IgD-negative memory B cell (primary cell): ENCODE data around the gene EXOC2. TPM values are rescaled to one million over a fixed set of nuclear protein-coding genes. Genes with fewer than 3 reads are reported as not detected.
"Not testable (repeated sequence)": the region's sequence is repeated elsewhere in the genome, so short reads cannot be mapped to it uniquely, and the experiment has no call there.

Experiments used
- H3K27ac Mint-ChIP-seq, 3 donors: one replicate each; pipeline ENCODE4 v1.8.0; 2020 to 2022; ENCODE audit warnings: mild to moderate bottlenecking in 3 of 3, mixed read lengths in 3 of 3, moderate library complexity in 1 of 3
- H3K27me3 Mint-ChIP-seq: one replicate; pipeline ENCODE4 v1.8.0; 2021; ENCODE audit warnings: mixed read lengths
- H3K36me3 Mint-ChIP-seq: one replicate; pipeline ENCODE4 v1.8.0; 2020; ENCODE audit warnings: mild to moderate bottlenecking, mixed read lengths
- H3K4me1 Mint-ChIP-seq, 3 donors: one replicate each; pipeline ENCODE4 v1.8.0; 2020 to 2022; ENCODE audit warnings: mixed read lengths in 3 of 3, mild to moderate bottlenecking in 1 of 3
- H3K4me3 Mint-ChIP-seq, 4 donors: one replicate each; pipeline ENCODE4 v1.8.0; 2020 to 2022; ENCODE audit warnings: mild to moderate bottlenecking in 4 of 4, mixed read lengths in 4 of 4, moderate library complexity in 3 of 4
- H3K9me3 Mint-ChIP-seq, 3 donors: one replicate each; pipeline ENCODE4 v1.8.0; 2020 to 2021; ENCODE audit warnings: mixed read lengths in 3 of 3, mild to moderate bottlenecking in 1 of 3
- polyA plus RNA-seq: library from polyadenylated mRNA; unstranded; fragments of 300-500 nt; fragmentation: Illumina TruSeq; gene quantifications from one replicate; pipeline ENCODE4 v1.2.3, GENCODE V29; 2021

The EXOC2 gene
- polyA plus RNA-seq, 1 donor from 2014 or later: 26.3 TPM

DNA sequence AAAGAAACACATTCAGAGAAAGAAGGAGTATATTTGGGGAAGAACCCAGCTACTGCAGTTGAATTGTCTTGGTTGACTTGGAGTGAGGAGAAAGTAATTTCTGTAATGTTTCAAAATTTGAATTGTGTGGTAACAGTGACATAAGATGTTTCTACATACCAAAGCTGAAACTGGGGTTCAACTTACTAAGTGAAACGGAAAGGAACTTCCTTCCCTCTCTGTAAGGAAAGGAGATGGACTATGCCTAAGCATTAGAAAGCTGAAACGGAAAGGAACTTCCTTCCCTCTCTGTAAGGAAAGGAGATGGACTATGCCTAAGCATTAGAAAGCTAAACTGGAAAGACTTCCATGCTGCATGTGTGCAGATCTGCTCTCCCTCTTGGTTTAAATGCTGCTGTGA is 82.1 kb downstream of the EXOC2 start:
- no peak overlapping the region for H3K4me3 Mint-ChIP-seq
- H3K27ac Mint-ChIP-seq: no peak overlapping the region
- peaks cover 9% of the 10 kb centered on the region for H3K36me3 Mint-ChIP-seq
- no peaks in the 10 kb centered on the region for H3K27me3 Mint-ChIP-seq
- H3K4me1 Mint-ChIP-seq: peaks cover 0 to 6% (median 0%) of the 10 kb centered on the region in 3 donors
- peaks cover 0 to 4% (median 0%) of the 10 kb centered on the region in 3 donors for H3K9me3 Mint-ChIP-seq

DNA sequence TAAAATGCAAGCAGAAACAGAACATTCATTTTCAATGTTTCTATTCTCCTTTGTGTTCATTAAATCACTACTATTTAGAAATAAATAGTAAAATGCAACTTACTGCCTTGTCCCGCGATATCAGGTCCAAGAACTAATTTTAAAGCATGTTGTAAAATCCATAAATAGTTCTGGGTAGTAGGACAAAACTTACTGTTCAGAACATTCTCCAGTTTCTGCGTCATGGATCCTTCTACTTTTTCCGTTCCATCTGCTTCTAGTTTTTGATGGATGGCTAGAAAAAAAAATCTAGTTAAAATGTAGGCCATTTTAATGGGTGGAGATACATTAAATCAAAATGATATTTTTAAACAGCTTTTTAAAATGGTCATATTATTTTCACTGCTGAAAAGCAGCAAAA is 83.0 kb downstream of the EXOC2 start:
- Mint-ChIP-seq H3K36me3 (peaks cover 6% of the 10 kb centered on the region), H3K4me3 (no peak overlapping the region), H3K9me3 (peaks cover 0 to 3% (median 0%) of the 10 kb centered on the region in 3 donors), H3K4me1 (peaks cover under 1 to 7% (median under 1%) of the 10 kb centered on the region in 3 donors), H3K27ac (no peak overlapping the region), H3K27me3 (no peaks in the 10 kb centered on the region)

DNA sequence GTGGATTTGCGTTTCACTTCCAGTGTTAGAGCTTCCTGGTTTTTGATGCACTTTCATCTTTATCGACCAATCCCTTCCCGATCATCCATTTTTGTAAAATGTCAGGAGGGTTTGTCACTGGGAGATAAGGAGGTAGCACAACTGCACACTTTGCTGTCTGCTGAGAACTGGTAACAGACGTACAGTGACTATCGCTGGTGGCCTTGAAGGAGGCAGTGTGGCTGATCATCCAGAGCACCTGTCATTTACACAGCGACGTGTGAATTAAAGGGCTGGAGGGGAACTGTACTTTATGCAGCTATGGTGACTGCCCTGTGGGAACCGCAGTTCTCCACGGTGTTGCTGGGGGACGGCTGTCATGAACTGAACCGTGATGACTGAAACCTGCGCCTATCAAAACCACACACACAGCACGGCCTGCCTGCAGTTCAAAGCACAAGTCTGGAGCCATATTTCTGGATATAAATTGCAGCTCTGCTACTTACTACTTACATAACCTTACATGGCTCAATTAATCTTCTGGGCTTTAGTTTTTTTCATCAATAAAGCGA is 86.0 kb downstream of the EXOC2 start:
- no peaks in the 10 kb centered on the region for H3K27me3 Mint-ChIP-seq
- H3K9me3 Mint-ChIP-seq: peaks cover 0 to 3% (median 0%) of the 10 kb centered on the region in 3 donors
- H3K4me1 Mint-ChIP-seq: peaks cover 3 to 10% (median 4%) of the 10 kb centered on the region in 3 donors
- H3K36me3 Mint-ChIP-seq: peaks cover 6% of the 10 kb centered on the region
- no peak overlapping the region for H3K4me3 Mint-ChIP-seq
- peak overlapping the region in 1 of 3 donors; percentile 53 for H3K27ac Mint-ChIP-seq

DNA sequence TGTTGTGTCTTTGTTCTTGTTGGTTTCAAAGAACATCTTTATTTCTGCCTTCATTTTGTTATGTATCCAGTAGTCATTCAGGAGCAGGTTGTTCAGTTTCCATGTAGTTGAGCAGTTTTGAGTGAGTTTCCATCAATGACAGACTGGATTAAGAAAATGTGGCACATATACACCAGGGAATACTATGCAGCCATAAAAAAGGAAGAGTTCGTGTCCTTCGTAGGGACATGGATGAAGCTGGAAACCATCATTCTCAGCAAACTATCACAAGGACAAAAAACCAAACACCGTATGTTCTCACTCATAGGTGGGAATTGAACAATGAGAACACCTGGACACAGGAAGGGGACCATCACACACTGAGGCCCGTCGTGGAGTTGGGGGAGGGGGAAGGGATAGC is 87.0 kb downstream of the EXOC2 start:
- H3K27me3 Mint-ChIP-seq, H3K4me3 Mint-ChIP-seq, H3K4me1 Mint-ChIP-seq, H3K36me3 Mint-ChIP-seq, H3K9me3 Mint-ChIP-seq, H3K27ac Mint-ChIP-seq: not testable (repeated sequence)

DNA sequence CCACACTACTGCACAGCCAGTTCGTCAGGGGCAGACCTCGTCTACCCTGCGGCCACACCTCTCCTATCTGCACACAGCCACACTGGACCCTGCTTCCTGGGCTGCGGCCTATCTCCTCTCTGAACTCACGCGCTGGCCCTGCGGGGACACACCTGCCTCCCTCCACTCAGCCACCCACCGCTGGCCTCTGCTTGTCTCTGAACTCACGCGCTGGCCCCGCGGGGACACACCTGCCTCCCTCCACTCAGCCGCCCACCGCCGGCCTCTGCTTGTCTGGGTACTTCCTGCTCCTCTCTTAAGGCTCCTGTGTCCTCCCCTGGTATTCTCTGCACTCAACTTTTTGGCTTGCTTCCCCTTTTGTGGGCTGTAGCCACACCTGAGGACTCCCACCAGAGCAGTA is 88.4 kb downstream of the EXOC2 start:
- Mint-ChIP-seq H3K9me3 (peaks cover 0 to 3% (median 0%) of the 10 kb centered on the region in 3 donors), H3K27ac (peak overlapping the region in 1 of 3 donors; percentile 1), H3K36me3 (peaks cover 6% of the 10 kb centered on the region), H3K27me3 (no peaks in the 10 kb centered on the region), H3K4me3 (no peak overlapping the region), H3K4me1 (peaks cover 3 to 4% (median 4%) of the 10 kb centered on the region in 3 donors)

DNA sequence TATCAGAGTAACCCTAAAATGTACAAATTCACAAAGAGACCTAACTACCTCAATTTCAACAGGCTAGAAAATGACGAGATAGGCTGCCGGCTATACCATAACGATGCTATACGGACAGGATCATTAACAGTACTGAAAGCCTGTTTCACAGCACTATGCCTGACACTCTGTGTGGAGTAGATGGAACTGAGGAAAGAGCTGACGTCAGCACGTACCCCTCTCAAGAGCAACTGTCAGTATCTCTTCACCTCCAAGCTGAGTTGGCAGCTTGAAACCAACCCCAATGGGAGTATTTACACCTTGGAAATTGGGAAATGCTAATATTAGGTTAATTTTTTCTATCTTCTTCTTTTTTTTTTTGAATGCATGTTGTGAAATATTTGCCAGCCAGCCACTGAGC is 89.7 kb downstream of the EXOC2 start:
- peaks cover 0 to 3% (median 0%) of the 10 kb centered on the region in 3 donors for H3K9me3 Mint-ChIP-seq
- no peak overlapping the region for H3K4me3 Mint-ChIP-seq
- peaks cover 6% of the 10 kb centered on the region for H3K36me3 Mint-ChIP-seq
- H3K27ac Mint-ChIP-seq: no peak overlapping the region
- peaks cover 3 to 4% (median 4%) of the 10 kb centered on the region in 3 donors for H3K4me1 Mint-ChIP-seq
- H3K27me3 Mint-ChIP-seq: no peaks in the 10 kb centered on the region

DNA sequence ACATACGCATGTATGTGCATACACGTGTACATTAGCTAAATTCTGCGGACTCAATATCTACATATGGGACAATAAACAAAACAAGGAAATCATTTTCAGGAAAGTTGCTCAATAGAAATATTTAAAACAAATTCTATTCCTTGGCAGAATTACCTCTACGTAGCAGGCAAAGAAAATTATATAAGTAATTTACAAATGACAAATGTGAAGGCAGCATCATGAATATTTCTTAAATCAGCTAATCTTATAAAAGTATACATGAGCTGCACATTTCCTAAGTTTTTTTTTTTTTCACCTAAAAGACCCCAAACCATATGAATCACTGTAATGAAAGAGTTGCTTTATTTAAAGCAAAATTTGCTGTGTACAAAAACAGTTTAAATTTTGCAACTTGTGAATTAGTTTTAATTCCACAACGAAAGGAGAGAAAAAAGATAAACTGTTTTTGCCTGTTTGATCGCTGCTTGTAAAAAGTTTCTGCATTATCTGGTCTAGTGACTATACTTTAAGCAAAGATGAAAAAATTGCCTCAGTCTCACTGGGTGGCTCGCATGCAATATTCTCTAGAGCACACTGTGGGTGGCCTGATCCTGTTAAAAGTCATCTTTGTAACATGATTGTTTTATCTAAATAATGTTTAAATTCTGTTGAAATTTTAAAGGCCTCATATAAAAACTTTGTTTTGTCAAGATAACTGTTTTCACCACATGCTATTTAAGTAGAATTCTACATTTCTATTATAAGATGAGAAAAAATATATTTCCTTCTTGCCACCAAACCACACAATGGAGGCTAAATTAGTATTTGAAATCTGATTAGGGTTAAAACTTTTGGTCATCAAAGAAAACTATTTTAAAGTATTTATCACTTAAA is 93.1 kb downstream of the EXOC2 start:
- Mint-ChIP-seq H3K27me3 (no peaks in the 10 kb centered on the region), H3K27ac (peak overlapping the region in 1 of 3 donors; percentile 69), H3K4me3 (no peak overlapping the region), H3K9me3 (no peaks in the 10 kb centered on the region), H3K36me3 (no peaks in the 10 kb centered on the region), H3K4me1 (peaks cover 1 to 2% (median 2%) of the 10 kb centered on the region in 3 donors)

DNA sequence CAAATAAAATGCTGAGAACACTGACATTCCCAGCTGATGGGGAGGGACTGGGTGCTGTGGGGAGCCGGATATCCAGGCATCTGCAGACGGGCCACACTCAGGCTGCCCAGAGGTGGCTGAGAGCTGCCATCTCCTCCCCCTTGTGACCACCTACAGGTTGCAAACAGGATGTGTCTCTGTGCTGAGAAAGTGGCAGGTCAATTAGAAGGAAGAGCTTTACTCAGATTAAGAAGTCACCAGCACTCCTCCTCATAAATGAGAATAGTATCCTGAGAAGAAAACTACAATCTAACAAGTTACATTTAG is 99.1 kb downstream of the EXOC2 start:
- Mint-ChIP-seq H3K4me3 (no peak overlapping the region), H3K27ac (peak overlapping the region in 1 of 3 donors; percentile 78), H3K9me3 (no peaks in the 10 kb centered on the region), H3K4me1 (no peaks in the 10 kb centered on the region), H3K36me3 (peaks cover 10% of the 10 kb centered on the region), H3K27me3 (no peaks in the 10 kb centered on the region)

DNA sequence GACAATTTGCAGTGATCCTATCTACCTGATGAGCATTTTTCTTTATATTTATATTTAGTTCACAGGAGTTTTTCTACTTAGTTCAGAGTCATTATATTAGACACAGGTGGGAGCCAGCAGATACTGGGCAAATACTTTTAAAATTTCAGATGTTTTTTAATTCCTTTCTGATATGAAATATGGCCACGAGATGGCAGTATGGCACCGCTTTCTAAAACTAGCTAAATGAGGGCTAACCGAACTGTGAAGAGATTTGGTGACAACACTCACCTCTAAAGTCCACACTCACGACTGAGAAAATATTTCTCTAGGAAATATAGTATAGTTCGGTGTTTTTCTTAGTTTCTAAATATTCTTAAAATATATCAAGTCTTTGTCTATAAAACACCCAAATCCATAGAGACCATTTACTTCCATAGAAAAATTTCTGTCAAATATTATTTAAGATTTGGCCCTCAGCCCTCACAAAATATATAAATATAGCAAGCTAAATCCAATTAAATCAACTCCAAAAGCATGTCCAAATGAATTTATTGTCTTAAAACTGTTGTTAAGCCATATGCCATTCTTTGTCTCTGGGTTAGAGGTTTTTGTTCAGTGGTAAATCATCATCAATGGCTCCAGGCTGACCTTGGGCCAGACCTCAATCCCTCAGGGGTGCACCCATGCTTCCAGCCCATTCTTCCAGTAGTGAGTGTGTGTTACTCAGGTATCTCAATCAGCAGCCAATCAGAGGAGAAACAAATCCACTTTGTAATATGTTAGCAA is 99.6 kb downstream of the EXOC2 start:
- no peaks in the 10 kb centered on the region for H3K4me1 Mint-ChIP-seq
- H3K27ac Mint-ChIP-seq: peak overlapping the region in 1 of 3 donors; percentile 78
- H3K9me3 Mint-ChIP-seq: no peaks in the 10 kb centered on the region
- H3K27me3 Mint-ChIP-seq: no peaks in the 10 kb centered on the region
- H3K36me3 Mint-ChIP-seq: peaks cover 11% of the 10 kb centered on the region
- no peak overlapping the region for H3K4me3 Mint-ChIP-seq

DNA sequence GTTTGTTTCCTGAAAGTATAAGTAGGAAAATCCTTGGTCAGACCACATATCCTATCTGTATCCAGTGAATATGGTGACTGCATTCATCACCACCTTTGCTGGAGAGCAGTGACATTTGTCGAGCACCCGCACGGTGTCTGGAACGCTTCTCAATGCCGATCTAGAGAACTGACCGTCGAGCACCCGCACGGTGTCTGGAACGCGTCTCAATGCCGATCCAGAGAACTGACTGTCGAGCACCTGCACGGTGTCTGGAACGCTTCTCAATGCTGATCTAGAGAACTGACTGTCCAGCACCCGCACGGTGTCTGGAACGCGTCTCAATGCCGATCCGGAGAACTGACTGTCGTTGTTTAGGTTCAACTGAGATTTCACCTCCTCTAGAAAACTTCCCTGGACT is 103.8 kb downstream of the EXOC2 start:
- Mint-ChIP-seq H3K27ac (peak overlapping the region in 1 of 3 donors; percentile 59), H3K36me3 (peaks cover 13% of the 10 kb centered on the region), H3K9me3 (no peaks in the 10 kb centered on the region), H3K4me1 (no peaks in the 10 kb centered on the region), H3K4me3 (no peak overlapping the region), H3K27me3 (no peaks in the 10 kb centered on the region)

DNA sequence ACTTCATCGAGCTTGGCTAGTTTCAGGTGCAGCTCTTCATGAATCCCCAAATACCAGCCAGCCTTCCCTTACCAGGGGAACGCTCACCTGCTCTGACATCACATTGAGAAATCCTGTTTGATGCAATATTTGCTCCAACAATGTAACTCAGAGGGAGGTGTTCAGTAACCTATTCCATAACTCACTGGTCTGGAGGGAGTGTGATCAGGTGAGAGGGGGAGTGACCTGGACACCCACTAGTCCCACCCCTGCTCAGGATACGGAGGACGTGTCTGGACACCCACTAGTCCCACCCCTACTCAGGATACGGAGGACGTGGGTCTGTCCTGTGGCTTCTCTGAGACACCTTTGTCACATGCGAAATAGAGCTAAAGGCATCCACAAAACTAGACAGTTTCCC is 106.4 kb downstream of the EXOC2 start:
- Mint-ChIP-seq H3K36me3 (peaks cover 14% of the 10 kb centered on the region), H3K27ac (no peak overlapping the region), H3K9me3 (no peaks in the 10 kb centered on the region), H3K4me1 (peaks cover 0 to 5% (median 2%) of the 10 kb centered on the region in 3 donors), H3K27me3 (no peaks in the 10 kb centered on the region), H3K4me3 (no peak overlapping the region)

DNA sequence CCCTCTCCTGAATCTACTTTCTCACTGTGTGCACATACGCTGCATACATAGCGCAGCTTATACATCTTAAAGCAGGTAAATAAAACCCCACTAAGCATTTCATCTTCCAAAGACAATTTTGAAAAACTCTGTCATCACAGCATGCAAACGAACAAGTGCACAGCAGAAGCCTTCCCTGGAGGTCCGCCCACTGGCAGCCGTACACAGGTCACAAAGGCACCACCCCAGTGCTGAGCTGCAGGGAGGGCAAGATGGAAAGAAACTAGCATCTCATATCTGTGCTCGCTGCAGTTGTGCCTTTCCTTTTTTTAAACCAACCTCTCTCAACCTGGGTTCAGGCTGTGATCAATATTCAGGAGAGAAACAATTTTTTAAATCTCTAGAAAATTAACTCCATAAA is 109.3 kb downstream of the EXOC2 start:
- H3K27ac Mint-ChIP-seq: no peak overlapping the region
- H3K4me3 Mint-ChIP-seq: no peak overlapping the region
- peaks cover 0 to 5% (median 2%) of the 10 kb centered on the region in 3 donors for H3K4me1 Mint-ChIP-seq
- H3K9me3 Mint-ChIP-seq: no peaks in the 10 kb centered on the region
- H3K27me3 Mint-ChIP-seq: no peaks in the 10 kb centered on the region
- H3K36me3 Mint-ChIP-seq: peaks cover 5% of the 10 kb centered on the region

DNA sequence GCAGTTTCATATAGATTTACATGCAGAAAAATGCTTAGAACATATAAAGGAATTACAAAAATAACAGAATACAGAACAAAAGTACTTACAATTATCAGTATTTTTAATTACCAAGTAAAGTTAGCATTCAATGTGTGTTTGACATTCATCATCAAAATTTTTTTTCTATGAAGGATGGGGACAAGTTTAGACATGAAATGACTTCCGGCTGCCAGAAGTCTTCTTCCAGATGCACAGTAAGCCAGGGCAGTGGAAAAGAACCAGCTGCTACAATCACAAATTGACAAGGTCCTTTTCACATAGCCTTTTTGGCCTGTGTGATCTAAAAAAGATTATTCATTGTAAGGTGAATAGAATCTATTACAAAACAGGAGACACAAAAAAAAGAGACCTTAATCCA is 109.8 kb downstream of the EXOC2 start:
- Mint-ChIP-seq H3K4me1 (peaks cover 0 to 5% (median 2%) of the 10 kb centered on the region in 3 donors), H3K27me3 (no peaks in the 10 kb centered on the region), H3K27ac (no peak overlapping the region), H3K4me3 (no peak overlapping the region), H3K36me3 (peaks cover 3% of the 10 kb centered on the region), H3K9me3 (no peaks in the 10 kb centered on the region)

DNA sequence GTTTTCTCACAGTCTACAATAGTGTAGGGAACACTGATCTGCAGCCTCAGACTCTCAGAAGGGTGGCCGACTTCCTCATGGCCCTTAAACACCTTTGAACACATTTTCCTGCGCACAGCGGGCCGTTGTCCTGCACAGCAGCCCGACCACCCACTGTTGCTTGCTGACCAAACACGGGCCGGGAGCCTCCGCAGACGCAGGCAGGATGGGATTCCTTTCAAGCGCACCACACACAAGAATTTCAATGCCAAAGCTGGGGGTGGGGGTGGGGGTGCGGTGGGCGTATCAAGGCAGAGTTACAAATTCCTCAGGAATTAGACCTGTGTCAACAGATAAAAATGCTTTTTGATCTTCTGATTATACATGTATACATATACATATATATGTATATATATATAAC is 110.6 kb downstream of the EXOC2 start:
- Mint-ChIP-seq H3K27ac (no peak overlapping the region), H3K4me3 (no peak overlapping the region), H3K4me1 (peaks cover 0 to 5% (median 2%) of the 10 kb centered on the region in 3 donors), H3K9me3 (no peaks in the 10 kb centered on the region), H3K27me3 (no peaks in the 10 kb centered on the region), H3K36me3 (peaks cover 2% of the 10 kb centered on the region)

DNA sequence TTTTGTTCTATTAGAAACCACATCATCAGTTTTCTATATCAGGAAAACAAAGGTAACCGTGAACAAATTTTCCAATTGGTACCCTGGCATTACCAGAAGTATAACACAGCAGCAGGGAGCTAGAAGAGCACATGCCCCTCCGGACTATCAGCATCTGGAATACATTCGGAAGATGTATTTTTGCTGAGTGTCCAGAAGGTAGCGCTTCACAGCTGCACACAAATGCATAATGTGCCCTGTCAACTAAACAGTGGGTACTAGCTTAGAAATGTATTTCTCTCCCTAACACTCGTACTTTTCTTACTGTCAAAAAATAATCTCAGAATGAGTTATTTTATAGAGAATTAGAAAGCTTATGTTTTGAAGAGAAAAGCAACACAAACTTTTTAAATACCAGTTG is 113.6 kb downstream of the EXOC2 start:
- no peaks in the 10 kb centered on the region for H3K27me3 Mint-ChIP-seq
- peaks cover 8% of the 10 kb centered on the region for H3K36me3 Mint-ChIP-seq
- H3K4me1 Mint-ChIP-seq: peaks cover 0 to 5% (median 2%) of the 10 kb centered on the region in 3 donors
- H3K4me3 Mint-ChIP-seq: no peak overlapping the region
- H3K27ac Mint-ChIP-seq: no peak overlapping the region
- H3K9me3 Mint-ChIP-seq: peaks cover 0 to 4% (median 0%) of the 10 kb centered on the region in 3 donors
